Liver (tissue), 3 donors: ENCODE data around the gene MGAT3.

Experiments used
- CTCF ChIP-seq: fragments of 150-350 bp; IDR thresholded peaks from 2 replicates; pipeline ENCODE4 v1.5.1; 2017; ENCODE audit warnings: improper control_type of control experiment, low read depth, low read length; ENCODE audit not compliant: missing input control
- GABPA ChIP-seq, 2 donors: IDR thresholded peaks in 1 of 2; conservative IDR thresholded peaks in 1 of 2; 2 replicates each; pipeline ENCODE4 v1.6.1; 2016; ENCODE audit warnings: antibody characterized with exemption in 2 of 2, mild to moderate bottlenecking in 1 of 2, moderate library complexity in 1 of 2
- HNF4G ChIP-seq: IDR thresholded peaks from 2 replicates; pipeline ENCODE4 v1.6.1; 2016; ENCODE audit warnings: antibody characterized with exemption
- JUND ChIP-seq, 2 donors: IDR thresholded peaks; 2 replicates each; pipeline ENCODE4 v1.6.1; 2016; ENCODE audit warnings: antibody characterized with exemption in 2 of 2
- RAD21 ChIP-seq, 2 donors: IDR thresholded peaks; 2 replicates each; pipeline ENCODE4 v1.6.1; 2016; ENCODE audit warnings: antibody characterized with exemption in 2 of 2, mild to moderate bottlenecking in 2 of 2
- SP1 ChIP-seq: IDR thresholded peaks from 2 replicates; pipeline ENCODE4 v1.6.1; 2018; ENCODE audit warnings: antibody characterized with exemption, mild to moderate bottlenecking
- YY1 ChIP-seq: IDR thresholded peaks from 2 replicates; pipeline ENCODE4 v1.6.1; 2016; ENCODE audit warnings: antibody characterized with exemption, mild to moderate bottlenecking
- TF ChIP-seq, protein P1 (sequence below): IDR thresholded peaks from 2 replicates; pipeline ENCODE4 v1.6.1; 2016; ENCODE audit warnings: antibody characterized with exemption
- TF ChIP-seq, protein P2 (sequence below): IDR thresholded peaks from 2 replicates; pipeline ENCODE4 v1.6.1; 2016; ENCODE audit warnings: antibody characterized with exemption, mild to moderate bottlenecking
- donor health status: healthy.
- donor health status: healthy.

GRCh38 chr22:39466228-39467006 lies 9.6 kb downstream of the MGAT3 start:
- TF ChIP-seq, protein P1, sequence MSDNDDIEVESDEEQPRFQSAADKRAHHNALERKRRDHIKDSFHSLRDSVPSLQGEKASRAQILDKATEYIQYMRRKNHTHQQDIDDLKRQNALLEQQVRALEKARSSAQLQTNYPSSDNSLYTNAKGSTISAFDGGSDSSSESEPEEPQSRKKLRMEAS: no peak
- TF ChIP-seq CTCF: no peak
- no peak for TF ChIP-seq YY1
- no peak for TF ChIP-seq RAD21 (IDR thresholded peaks at IDR 0.05)
- no peak for TF ChIP-seq SP1
- TF ChIP-seq, protein P2, sequence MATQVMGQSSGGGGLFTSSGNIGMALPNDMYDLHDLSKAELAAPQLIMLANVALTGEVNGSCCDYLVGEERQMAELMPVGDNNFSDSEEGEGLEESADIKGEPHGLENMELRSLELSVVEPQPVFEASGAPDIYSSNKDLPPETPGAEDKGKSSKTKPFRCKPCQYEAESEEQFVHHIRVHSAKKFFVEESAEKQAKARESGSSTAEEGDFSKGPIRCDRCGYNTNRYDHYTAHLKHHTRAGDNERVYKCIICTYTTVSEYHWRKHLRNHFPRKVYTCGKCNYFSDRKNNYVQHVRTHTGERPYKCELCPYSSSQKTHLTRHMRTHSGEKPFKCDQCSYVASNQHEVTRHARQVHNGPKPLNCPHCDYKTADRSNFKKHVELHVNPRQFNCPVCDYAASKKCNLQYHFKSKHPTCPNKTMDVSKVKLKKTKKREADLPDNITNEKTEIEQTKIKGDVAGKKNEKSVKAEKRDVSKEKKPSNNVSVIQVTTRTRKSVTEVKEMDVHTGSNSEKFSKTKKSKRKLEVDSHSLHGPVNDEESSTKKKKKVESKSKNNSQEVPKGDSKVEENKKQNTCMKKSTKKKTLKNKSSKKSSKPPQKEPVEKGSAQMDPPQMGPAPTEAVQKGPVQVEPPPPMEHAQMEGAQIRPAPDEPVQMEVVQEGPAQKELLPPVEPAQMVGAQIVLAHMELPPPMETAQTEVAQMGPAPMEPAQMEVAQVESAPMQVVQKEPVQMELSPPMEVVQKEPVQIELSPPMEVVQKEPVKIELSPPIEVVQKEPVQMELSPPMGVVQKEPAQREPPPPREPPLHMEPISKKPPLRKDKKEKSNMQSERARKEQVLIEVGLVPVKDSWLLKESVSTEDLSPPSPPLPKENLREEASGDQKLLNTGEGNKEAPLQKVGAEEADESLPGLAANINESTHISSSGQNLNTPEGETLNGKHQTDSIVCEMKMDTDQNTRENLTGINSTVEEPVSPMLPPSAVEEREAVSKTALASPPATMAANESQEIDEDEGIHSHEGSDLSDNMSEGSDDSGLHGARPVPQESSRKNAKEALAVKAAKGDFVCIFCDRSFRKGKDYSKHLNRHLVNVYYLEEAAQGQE: no peak
- TF ChIP-seq HNF4G: no peak
- TF ChIP-seq JUND (IDR thresholded peaks at IDR 0.05): no peak
- no peak for TF ChIP-seq GABPA (IDR thresholded peaks at IDR 0.05 in 1 of 2, conservative IDR thresholded peaks at IDR 0.05 in 1 of 2)
